Thoracic aorta (tissue), 2 donors: ENCODE results near the gene ATP13A5. TPM values are rescaled to one million over a fixed set of nuclear protein-coding genes. Genes with fewer than 3 reads are reported as not detected.

Experiments used
- ATAC-seq: fragments of 150-250 bp; one replicate; pipeline ENCODE4 v1.8.0; 2017; ENCODE audit warnings: low read depth; ENCODE audit not compliant: insufficient number of reproducible peaks, low FRiP score
- DNase-seq: peaks from one replicate; pipeline ENCODE4 v3.0.0-alpha.2; 2020; ENCODE audit warnings: low spot score
- H3K27ac ChIP-seq, 2 donors: fragments of 200-600 bp; sonication (generic); 1 replicate in 1 of 2; 2 replicates in 1 of 2; pipeline ENCODE4 v1.5.1; 2016; ENCODE audit warnings: mild to moderate bottlenecking in 2 of 2, moderate library complexity in 2 of 2
- H3K27me3 ChIP-seq: fragments of 200-600 bp; sonication (generic); replicated peaks from 2 replicates; pipeline ENCODE4 v1.6.0; 2016; ENCODE audit warnings: mild to moderate bottlenecking; ENCODE audit not compliant: insufficient read depth
- H3K36me3 ChIP-seq: fragments of 200-600 bp; sonication (generic); one replicate; pipeline ENCODE4 v1.5.1; 2016
- H3K4me1 ChIP-seq, 2 donors: fragments of 200-600 bp; sonication (generic); 1 replicate in 1 of 2; 2 replicates in 1 of 2; pipeline versions ENCODE4 v1.5.1 to v1.6.0; 2016; ENCODE audit warnings: low read depth in 2 of 2, mild to moderate bottlenecking in 1 of 2; ENCODE audit not compliant: control insufficient read depth in 1 of 2
- H3K4me3 ChIP-seq: fragments of 200-600 bp; sonication (generic); 2 replicates; pipeline ENCODE4 v1.5.1; 2016; ENCODE audit warnings: mild to moderate bottlenecking
- H3K9me3 ChIP-seq: fragments of 200-600 bp; sonication (generic); 2 replicates; pipeline ENCODE4 v1.5.1; 2016
- CTCF ChIP-seq: fragments of 200-600 bp; sonication (generic); IDR thresholded peaks from one replicate; pipeline ENCODE4 v1.5.1; 2019; ENCODE audit warnings: antibody characterized with exemption
- total RNA-seq, 2 donors: library from RNA; depleted of rRNA; stranded (reverse); fragments of >200 nt; gene quantifications; one replicate each; pipeline versions ENCODE4 v1.1.0 to v1.2.3, GENCODE V29; 2016

The ATP13A5 gene
- total RNA-seq, 2 donors from 2014 or later = not detected

DNA sequence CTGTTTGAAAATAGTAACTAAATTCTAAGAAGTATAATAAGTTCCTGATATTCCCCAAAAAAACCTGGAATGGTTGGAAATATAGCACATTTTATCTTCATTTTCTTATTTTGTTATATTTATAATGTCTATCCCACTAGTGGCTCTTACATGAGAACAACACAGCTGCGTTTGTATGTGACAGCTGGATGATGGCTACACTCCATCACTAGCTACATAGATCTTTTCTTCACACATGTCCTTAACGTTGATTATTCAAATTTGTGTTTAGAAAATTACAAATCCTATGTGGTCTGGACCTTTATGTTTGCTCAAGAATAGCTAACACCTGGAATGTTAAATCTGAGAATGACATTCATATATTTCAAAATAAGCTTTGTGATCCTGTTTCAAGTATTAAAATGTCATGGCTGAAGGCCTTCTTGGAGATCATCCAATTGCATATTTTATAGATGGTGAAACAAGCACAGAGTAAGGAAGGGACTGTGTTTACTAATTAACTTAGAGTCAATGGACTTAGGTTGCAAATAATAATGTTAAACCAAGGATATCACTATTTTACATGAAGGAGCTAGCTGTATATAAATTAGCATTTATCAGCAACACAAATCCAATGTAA is 60.8 kb downstream of the ATP13A5 start:
- no peak for TF ChIP-seq CTCF
- Histone ChIP-seq H3K36me3 (no peaks in the 10 kb centered on the region), H3K27ac (no peak overlapping the region), H3K9me3 (no peaks in the 10 kb centered on the region), H3K4me3 (no peak overlapping the region), H3K27me3 (no peaks in the 10 kb centered on the region), H3K4me1 (no peaks in the 10 kb centered on the region)
- ATAC-seq (no peak), DNase-seq (no peak)

GRCh38 chr3:193314161-193314560 is 64.4 kb downstream of the ATP13A5 start:
- TF ChIP-seq CTCF = no peak
- no peak for ATAC-seq
- no peaks in the 10 kb centered on the region for H3K4me1 ChIP-seq
- H3K27ac ChIP-seq = no peak overlapping the region
- no peak for DNase-seq
- no peaks in the 10 kb centered on the region for H3K27me3 ChIP-seq
- no peaks in the 10 kb centered on the region for H3K9me3 ChIP-seq
- H3K4me3 ChIP-seq = no peak overlapping the region
- H3K36me3 ChIP-seq = no peaks in the 10 kb centered on the region

DNA sequence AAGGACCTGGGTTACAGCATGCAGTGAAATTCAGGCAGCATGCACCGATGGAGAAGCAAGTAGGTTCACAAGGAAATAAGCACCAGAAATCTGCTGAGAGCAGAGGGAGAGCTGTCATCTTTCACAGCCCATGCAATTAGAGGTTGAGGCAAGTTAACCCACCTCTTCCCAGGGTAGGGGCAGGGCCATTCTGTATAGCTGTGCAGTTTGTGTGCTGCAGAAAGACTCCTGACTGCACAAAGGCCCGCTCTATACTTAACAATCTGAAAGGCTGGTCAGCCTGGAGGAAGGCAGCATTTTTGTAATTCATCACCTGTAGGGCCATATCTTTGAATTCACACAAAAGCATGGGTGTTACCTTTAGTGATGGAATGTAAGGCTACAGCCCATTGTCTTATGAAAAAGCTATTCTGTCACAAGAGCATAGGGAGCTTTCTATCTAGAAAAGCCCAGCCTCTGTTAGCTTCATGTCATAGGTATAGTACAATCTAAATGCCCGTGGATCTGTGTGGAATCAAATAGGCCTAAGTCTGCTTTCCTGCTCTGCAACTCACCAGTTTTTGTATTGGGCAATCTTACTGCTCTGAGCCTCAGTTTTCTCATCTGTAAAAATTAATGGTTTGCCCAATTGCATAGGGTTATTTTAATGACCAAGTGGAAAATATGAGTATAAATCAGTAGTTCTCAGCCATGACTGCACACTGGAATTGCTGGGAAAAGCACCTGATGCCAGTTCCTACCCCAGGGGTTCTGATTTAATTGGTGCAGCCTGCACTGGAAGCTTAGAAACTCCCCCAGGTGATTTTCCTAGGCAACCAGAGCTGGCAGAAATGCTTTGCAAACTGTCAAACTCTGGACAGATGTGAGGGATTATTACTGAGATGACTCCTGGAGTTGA is 65.2 kb downstream of the ATP13A5 start:
- no peaks in the 10 kb centered on the region for H3K36me3 ChIP-seq

GRCh38 chr3:193310914-193311723 is 67.4 kb downstream of the ATP13A5 start:
- ATAC-seq = no peak
- Histone ChIP-seq H3K9me3 (no peaks in the 10 kb centered on the region), H3K27ac (no peak overlapping the region), H3K36me3 (no peaks in the 10 kb centered on the region), H3K4me3 (no peak overlapping the region), H3K4me1 (no peaks in the 10 kb centered on the region), H3K27me3 (no peaks in the 10 kb centered on the region)
- no peak for TF ChIP-seq CTCF
- DNase-seq = no peak

More for the DNA sequence above, 65.2 kb downstream of the ATP13A5 start:
- no peak for ATAC-seq
- no peak for TF ChIP-seq CTCF
- H3K4me1 ChIP-seq = no peaks in the 10 kb centered on the region
- no peak overlapping the region for H3K27ac ChIP-seq
- no peaks in the 10 kb centered on the region for H3K27me3 ChIP-seq
- H3K9me3 ChIP-seq = no peaks in the 10 kb centered on the region
- no peak overlapping the region for H3K4me3 ChIP-seq
- no peak for DNase-seq

DNA sequence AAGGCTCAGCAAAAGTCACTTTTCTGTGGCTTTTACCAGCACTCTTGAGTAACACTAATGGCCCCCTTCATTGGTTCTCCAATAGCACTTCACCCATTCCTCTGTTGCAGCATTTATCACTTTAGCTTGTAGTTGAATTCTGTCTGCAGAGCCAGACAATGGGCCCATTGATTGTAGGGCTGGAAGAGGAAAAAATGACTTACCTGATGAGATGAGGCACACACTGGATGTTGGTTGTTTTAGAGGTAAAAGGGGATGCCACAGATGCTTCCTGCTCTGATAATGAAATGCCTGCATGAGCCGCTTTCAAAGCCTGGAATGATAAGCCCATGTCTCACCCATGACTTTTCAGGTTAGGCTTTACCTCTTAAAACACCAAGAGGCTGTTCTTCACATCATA is 73.2 kb downstream of the ATP13A5 start:
- ATAC-seq = no peak

More for the DNA sequence above, 73.2 kb downstream of the ATP13A5 start:
- Histone ChIP-seq H3K36me3 (no peaks in the 10 kb centered on the region), H3K27ac (no peak overlapping the region), H3K9me3 (no peaks in the 10 kb centered on the region), H3K4me3 (no peak overlapping the region), H3K4me1 (no peaks in the 10 kb centered on the region), H3K27me3 (no peaks in the 10 kb centered on the region)
- no peak for DNase-seq
- no peak for TF ChIP-seq CTCF
